Measurements from ENCODE around the gene BANF1. TPM values are rescaled to one million over a fixed set of nuclear protein-coding genes. Genes with fewer than 3 reads are reported as not detected.

Gene BANF1
- total and polyA plus RNA-seq, 4 donors: 10.7 to 100.0 (median 47.0) TPM

GRCh38 chr11:65964906-65965305, 37.4 kb upstream of the BANF1 start:
- Histone ChIP-seq H3K27me3 (ENCODE audit: control insufficient read depth in 4 of 4, insufficient read depth in 4 of 4, low read length in 3 of 4) (no peaks in the 10 kb centered on the region), H3K9ac (ENCODE audit: low read depth in 1 of 2, low read length in 2 of 2) (no peak overlapping the region), H3K27ac (ENCODE audit: low read depth in 1 of 2, low read length in 2 of 2) (no peak overlapping the region), H3K4me3 (ENCODE audit: low read depth in 1 of 3, low read length in 3 of 3) (no peak overlapping the region), H3K4me1 (ENCODE audit: control insufficient read depth in 4 of 4, insufficient read depth in 4 of 4, low read length in 3 of 4) (peaks cover 5 to 21% (median 18%) of the 10 kb centered on the region in 4 donors), H3K36me3 (ENCODE audit: control insufficient read depth in 4 of 4, insufficient read depth in 3 of 4, low read depth in 1 of 4, low read length in 3 of 4) (peaks cover 20 to 53% (median 31%) of the 10 kb centered on the region in 4 donors), H3K9me3 (ENCODE audit: control insufficient read depth in 4 of 4, low read length in 3 of 4) (no peaks in the 10 kb centered on the region)
- WGBS: 95% methylated on average over 10 of the region's 10 CpGs
- TF ChIP-seq REST (IDR thresholded peaks at IDR 0.05) (no peak), NR2F2 (IDR thresholded peaks at IDR 0.05) (no peak), HNF4A (conservative IDR thresholded peaks at IDR 0.05) (no peak), CTCF (IDR thresholded peaks at IDR 0.05; ENCODE audit: low read depth, low read length, missing input control) (no peak), SP1 (IDR thresholded peaks at IDR 0.05) (no peak), ZBTB33 (IDR thresholded peaks at IDR 0.05) (no peak), MAX (IDR thresholded peaks at IDR 0.05) (no peak), FOXA1 (IDR thresholded peaks at IDR 0.05) (no peak), JUND (IDR thresholded peaks at IDR 0.05) (no peak), YY1 (IDR thresholded peaks at IDR 0.05) (no peak), HNF4G (IDR thresholded peaks at IDR 0.05) (no peak), EGR1 (IDR thresholded peaks at IDR 0.05; ENCODE audit: low read depth in 2 of 2) (no peak), ATF3 (IDR thresholded peaks at IDR 0.05) (no peak), RAD21 (IDR thresholded peaks at IDR 0.05) (no peak), RXRA (IDR thresholded peaks at IDR 0.05) (no peak)
- DNase-seq (ENCODE audit: low spot score): no peak
